NCI-H2196 (cell line): ENCODE measurements around the gene CHST15.

ENCODE experiments used
- DNase-seq: peaks from one replicate; lab custom pipeline; 2025; ENCODE audit not compliant: unreplicated experiment; lab: John Stamatoyannopoulos, UW

Gene CHST15

DNA sequence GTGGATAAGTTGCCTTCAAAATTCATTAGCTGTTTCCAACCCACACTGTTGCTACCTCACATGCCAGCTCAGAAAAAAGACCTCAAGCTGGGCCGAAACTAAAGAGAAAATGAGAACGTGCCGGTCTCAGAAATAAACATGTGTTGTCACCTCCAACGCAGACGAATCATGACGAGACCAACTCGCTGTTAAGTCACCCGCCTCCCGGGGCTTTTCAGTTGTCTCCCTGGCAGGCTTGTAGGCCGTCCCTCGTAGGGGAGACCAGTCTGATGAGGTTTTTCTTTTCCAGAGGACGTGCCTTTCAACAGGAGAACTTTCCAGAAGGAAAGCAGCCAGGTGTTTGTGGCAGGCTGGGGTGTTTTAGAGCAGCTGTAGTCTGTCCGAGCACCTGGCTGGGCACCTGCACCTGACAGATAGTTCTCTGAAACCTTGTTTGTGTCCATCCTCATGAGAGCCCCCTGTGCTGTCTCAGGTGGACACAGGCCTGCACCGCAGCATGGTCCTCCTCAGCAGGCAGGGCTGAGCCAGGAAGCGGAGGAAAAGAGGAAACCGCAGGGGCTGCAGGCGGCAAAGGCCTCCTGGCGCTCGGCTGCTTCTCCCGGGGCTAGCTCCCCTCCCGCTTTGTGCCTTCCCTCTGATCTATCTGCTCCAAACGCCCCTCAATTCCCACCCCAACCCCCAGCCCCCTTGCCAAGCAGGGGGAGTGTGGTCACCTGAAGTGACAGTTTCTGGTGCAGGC, 78.8 kb downstream of the CHST15 start:
- DNase-seq: no peak

GRCh38 chr10:124013916-124014315, 79.5 kb downstream of the CHST15 start:
- DNase-seq: no peak

- DNase-seq: no peak
Observed at GRCh38 chr10:124012991-124013390, 80.4 kb downstream of the CHST15 start.

DNA sequence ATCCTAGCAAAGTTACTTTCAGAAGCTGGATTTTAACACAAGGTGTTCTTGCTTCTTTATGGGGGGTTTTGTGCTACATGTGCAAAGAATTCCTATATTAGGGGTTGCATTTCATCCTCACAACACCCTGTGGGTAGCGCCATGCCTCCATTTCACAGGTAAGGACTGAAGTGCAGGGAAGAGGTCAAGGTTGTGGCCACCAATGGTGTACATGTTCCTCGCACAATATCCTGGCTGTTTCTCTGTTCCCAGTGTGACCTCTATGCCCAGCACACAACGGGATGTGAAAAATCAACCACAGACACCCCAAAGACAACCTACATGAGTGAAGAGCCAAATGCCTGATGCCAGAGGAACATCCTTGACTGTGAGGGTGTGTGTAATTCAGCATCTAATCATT, 80.8 kb downstream of the CHST15 start:
- no peak for DNase-seq

- no peak for DNase-seq
Observed at GRCh38 chr10:124012066-124012465, 81.3 kb downstream of the CHST15 start.

DNA sequence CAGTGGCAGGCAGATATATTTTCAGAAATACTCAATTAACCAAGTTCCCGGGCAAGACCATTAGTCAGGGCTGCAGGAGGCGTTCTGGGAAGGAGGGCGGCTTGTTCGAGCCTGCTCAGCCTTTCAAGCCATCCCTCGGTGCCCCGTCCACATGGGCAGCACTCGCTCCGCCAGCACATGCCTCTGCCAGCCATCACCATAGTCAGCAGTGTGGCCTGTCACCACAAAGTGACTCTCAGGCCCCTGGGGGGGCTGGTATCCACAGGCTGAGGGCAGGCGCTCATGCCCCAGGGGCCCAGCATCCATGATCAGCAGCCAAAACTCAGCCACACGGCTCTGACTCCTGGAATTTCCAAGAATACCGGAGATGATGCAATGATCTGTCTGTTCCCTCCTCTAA, 81.9 kb downstream of the CHST15 start:
- DNase-seq: no peak

GRCh38 chr10:124010563-124011131, 82.8 kb downstream of the CHST15 start:
- DNase-seq: no peak

GRCh38 chr10:124010024-124010423, 83.4 kb downstream of the CHST15 start:
- no peak for DNase-seq

- no peak for DNase-seq
Observed at GRCh38 chr10:124009231-124010015, 84.0 kb downstream of the CHST15 start.

- DNase-seq: no peak
Observed at GRCh38 chr10:124008681-124009080, 84.7 kb downstream of the CHST15 start.

GRCh38 chr10:124008187-124008586, 85.2 kb downstream of the CHST15 start:
- DNase-seq: no peak

DNA sequence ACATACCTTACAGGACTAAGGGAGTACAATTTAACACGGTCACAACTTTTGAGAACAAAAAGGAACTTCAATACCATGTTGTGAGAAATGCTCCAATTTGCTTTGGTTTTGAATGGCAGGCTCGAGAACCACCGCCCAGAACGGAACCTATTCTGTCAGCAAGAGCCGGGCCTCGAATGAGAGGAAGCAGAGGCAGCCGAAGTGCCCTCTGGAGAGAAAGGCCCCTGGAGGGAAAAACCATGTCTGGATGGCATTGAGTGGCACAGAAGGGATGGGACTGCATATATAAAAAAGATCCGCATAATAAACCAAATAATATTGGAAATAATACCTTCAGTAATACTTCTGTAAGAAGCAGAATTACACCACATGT, 85.6 kb downstream of the CHST15 start:
- DNase-seq: no peak

- DNase-seq: no peak
Observed at GRCh38 chr10:124007102-124007772, 86.2 kb downstream of the CHST15 start.

DNA sequence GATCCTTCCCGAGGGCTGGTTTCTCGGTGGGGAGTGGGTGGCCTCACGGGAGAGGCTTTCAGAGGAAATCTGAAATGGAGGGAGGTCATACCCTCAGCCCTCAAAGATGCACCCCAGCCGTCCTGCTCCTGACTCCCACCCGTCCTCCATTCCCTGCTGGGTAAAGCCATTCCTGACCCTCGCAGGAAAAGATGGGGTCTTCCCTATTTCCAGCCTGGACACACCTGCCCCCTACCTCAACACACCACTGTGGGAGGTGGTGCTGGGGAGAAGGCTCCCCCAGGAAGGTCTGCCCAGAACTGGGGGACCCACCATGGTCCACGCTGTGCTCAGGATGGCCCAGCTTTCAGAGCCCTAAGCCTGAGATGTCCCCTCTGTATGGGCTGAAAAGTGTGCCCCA, 86.9 kb downstream of the CHST15 start:
- no peak for DNase-seq

GRCh38 chr10:124005991-124006392, 87.4 kb downstream of the CHST15 start:
- DNase-seq: no peak

- DNase-seq: no peak
Observed at GRCh38 chr10:124005091-124005490, 88.3 kb downstream of the CHST15 start.

- DNase-seq: no peak
Observed at GRCh38 chr10:124004663-124005004, 88.8 kb downstream of the CHST15 start.

DNA sequence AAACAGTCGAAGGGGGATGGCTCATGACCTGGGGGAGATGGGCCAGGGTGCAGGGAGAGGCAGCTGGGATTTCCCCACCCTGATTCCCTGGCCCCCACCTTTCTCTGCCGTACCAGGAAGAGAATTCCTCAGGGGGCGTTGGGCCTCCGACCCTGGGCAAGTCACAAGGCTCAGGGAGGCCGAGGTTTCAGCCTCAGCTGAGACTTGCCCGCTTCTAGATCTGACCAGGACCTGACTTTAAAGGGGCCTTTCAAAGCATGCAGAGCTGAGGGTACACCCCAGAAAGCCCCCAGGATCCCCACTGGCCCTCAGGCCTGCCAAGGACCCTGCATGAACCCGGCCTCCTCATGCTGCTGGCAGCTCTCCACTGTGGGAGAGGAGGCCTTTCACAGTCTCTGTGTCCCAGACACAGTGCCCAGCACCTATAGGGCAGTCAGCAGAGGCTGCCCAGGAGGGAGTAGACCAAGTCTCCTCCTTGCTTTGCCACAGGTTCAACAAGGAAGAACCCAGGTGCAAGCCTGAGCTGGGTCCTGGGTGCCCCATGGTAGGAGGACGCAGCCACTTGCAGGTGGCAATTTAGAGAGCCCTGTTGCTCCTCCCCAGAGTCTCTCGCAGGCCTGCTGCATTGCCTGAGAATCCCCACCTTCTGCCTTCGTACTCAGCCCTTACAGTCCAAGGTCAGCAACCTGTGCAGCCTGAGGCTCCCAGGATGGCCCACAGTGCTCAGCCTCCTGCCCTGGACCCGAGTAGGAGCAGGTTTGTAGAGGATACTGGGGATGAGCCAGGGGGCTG, 89.3 kb downstream of the CHST15 start:
- no peak for DNase-seq

DNA sequence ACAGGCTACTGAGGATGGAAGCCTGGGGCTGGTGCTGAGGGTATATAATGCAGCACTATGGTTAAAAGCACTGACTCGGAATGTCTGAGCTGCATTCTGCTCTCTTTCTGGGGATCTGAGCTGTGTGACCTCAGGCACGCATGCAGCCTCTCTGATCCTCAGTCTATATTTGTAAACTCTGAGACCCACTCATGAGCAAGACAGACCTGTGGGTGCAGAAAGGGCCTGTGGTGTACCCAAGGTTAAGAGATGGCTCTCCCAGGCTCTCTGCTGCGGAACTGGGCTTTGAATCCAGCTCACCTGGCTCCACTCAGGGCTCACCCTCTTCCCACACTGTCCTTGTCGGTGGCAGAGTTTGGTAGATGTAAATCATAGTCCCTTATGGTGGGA, 89.9 kb downstream of the CHST15 start:
- DNase-seq: no peak

GRCh38 chr10:124003070-124003419, 90.4 kb downstream of the CHST15 start:
- DNase-seq: no peak

DNA sequence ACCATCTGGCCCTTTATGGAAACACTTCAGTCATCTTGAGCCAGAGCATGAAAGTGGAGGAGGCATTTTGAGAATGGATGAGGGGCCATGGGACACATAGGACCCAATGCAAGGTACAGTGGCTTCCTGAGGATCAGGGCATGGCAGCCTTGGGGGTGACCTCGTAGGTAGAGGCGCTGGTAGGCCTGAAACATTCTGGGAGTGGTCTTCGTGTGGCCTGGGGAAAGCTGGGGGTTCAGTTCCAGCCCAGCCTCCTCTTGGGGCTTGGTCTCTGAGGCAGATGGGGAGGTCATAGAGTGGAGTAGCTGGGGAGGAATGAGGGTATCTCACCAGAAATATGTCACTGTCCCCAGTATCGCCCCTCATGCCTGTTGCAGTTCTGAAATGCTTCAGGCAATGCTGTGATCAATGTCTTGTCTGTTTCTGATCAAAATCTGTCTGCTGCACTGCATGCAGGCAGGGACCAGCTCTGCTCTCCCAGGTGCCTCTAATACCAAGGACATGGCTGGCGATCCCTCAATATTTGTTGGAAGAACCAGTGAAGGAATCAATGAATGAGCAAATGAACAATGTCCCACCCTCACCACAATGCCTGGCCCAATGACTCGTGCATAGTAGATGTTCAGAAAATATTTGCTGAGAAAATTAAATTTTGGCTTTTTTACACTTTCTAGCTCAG, 90.9 kb downstream of the CHST15 start:
- no peak for DNase-seq
